H1 (cell line): Measurements from ENCODE around the gene EDC3.

Source experiments
- BRCA1 ChIP-seq: IDR thresholded peaks from 2 replicates; pipeline ENCODE4 v1.6.1; 2012; ENCODE audit warnings: low read depth, low read length, improper control_type of control experiment
- CEBPB ChIP-seq: IDR thresholded peaks from 2 replicates; pipeline ENCODE4 v1.6.1; 2012; ENCODE audit warnings: low read depth, low read length
- CTCF ChIP-seq, 3 experiments: IDR thresholded peaks; 1 replicate in 2 of 3; 2 replicates in 1 of 3; pipeline versions ENCODE4 v1.5.1 to v1.6.1; 2011; ENCODE audit warnings: low read length in 3 of 3, mild to moderate bottlenecking in 3 of 3, inconsistent platforms in 2 of 3, low read depth in 1 of 3, moderate library complexity in 1 of 3; ENCODE audit not compliant: insufficient read depth in 1 of 3; ENCODE audit errors: control extremely low read depth in 1 of 3
- EGR1 ChIP-seq: IDR thresholded peaks from 2 replicates; pipeline ENCODE4 v1.6.1; 2011; ENCODE audit warnings: low read depth, low read length, borderline replicate concordance
- GTF2F1 ChIP-seq: IDR thresholded peaks from 2 replicates; pipeline ENCODE4 v1.6.1; 2012; ENCODE audit warnings: low read depth, low read length, improper control_type of control experiment, borderline replicate concordance
- MAX ChIP-seq: IDR thresholded peaks from 2 replicates; pipeline ENCODE4 v1.6.1; 2012; ENCODE audit warnings: inconsistent platforms
- POLR2AphosphoS5 ChIP-seq: IDR thresholded peaks from 2 replicates; pipeline ENCODE4 v1.6.1; 2011; ENCODE audit warnings: low read depth, low read length
- SIN3A ChIP-seq, 2 experiments: IDR thresholded peaks in 1 of 2; conservative IDR thresholded peaks in 1 of 2; 2 replicates each; pipeline ENCODE4 v1.6.1; 2011 to 2012; ENCODE audit warnings: low read length in 2 of 2, improper control_type of control experiment in 1 of 2, low read depth in 1 of 2, mild to moderate bottlenecking in 1 of 2
- SIX5 ChIP-seq: IDR thresholded peaks from 2 replicates; pipeline ENCODE4 v1.6.1; 2011; ENCODE audit warnings: mild to moderate bottlenecking, low read depth, low read length
- SP1 ChIP-seq: IDR thresholded peaks from 2 replicates; pipeline ENCODE4 v1.6.1; 2011; ENCODE audit warnings: low read depth, low read length
- USF2 ChIP-seq: IDR thresholded peaks from 2 replicates; pipeline ENCODE4 v1.6.1; 2011; ENCODE audit warnings: low read length, improper control_type of control experiment
- ZNF274 ChIP-seq: IDR thresholded peaks from 2 replicates; pipeline ENCODE4 v1.7.0; 2012; ENCODE audit warnings: low read length, borderline replicate concordance; ENCODE audit errors: extremely low read depth
- TF ChIP-seq, protein P1 (sequence below): IDR thresholded peaks from 2 replicates; pipeline ENCODE4 v1.6.1; 2011; ENCODE audit warnings: low read depth, mild to moderate bottlenecking, low read length; ENCODE audit not compliant: insufficient read depth

DNA sequence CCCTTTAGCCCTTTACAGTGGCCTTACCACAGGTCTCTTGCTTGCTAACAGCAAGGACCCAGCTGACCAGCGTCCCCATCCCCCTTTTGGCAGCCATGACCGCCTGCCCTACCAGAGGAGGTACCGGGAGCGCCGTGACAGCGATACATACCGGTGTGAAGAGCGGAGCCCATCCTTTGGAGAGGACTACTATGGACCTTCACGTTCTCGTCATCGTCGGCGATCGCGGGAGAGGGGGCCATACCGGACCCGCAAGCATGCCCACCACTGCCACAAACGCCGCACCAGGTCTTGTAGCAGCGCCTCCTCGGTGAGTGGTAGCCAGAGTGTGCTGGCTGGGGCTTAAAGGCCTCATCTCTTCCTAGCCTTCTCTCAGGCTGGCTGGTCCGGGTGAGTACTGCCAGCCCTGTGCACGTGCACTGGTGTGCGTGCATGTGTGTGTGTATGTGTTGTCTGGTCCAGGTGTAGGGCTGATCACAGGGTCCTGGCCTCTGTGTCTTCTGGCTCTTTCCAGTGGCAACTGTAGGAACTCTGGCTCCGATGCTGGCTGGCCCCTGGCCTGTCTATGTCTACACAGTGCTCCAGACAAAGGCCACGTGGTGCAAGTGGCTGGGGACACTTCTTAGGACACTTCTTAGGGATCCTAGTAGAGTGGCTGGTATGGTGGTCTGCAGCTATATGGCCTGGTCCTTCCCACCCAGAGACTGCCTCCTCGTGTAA, 75.7 kb downstream of the EDC3 start:
- TF ChIP-seq CTCF (IDR thresholded peaks at IDR 0.05; ENCODE audit: control extremely low read depth in 1 of 3, insufficient read depth in 1 of 3, low read depth in 1 of 3, low read length in 3 of 3) (no peak), ZNF274 (no peak), SIN3A (conservative IDR thresholded peaks at IDR 0.05 in 1 of 2, IDR thresholded peaks at IDR 0.05 in 1 of 2; ENCODE audit: low read depth in 1 of 2, low read length in 2 of 2) (no peak), SP1 (no peak), USF2 (no peak), EGR1 (no peak), BRCA1 (no peak), POLR2AphosphoS5 (no peak), MAX (no peak), SIX5 (no peak), CEBPB (no peak), GTF2F1 (no peak)
- TF ChIP-seq, protein P1, sequence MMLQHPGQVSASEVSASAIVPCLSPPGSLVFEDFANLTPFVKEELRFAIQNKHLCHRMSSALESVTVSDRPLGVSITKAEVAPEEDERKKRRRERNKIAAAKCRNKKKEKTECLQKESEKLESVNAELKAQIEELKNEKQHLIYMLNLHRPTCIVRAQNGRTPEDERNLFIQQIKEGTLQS, result no peak
